ENCODE measurements around the gene PLA2G2A. TPM values are rescaled to one million over a fixed set of nuclear protein-coding genes. Genes with fewer than 3 reads are reported as not detected.
A peak's percentile ranks its signal among the peaks of the same experiment; 100 is the strongest.

Gene PLA2G2A
- total and polyA plus RNA-seq, 7 experiments from 2014 or later = not detected

GRCh38 chr1:19975423-19976193, 3.8 kb downstream of the PLA2G2A start:
- no peak for DNase-seq
- Histone ChIP-seq H3K4me1 (ENCODE audit: control insufficient read depth in 2 of 2, insufficient read depth in 2 of 2, low read length in 2 of 2) (no peaks in the 10 kb centered on the region), H3K36me3 (ENCODE audit: control insufficient read depth in 2 of 3, insufficient read depth in 3 of 3, low read length in 3 of 3) (no peaks in the 10 kb centered on the region), H3K27me3 (ENCODE audit: control insufficient read depth in 2 of 2, insufficient read depth in 2 of 2, low read length in 2 of 2) (no peaks in the 10 kb centered on the region), H3K4me3 (ENCODE audit: low read length) (no peak overlapping the region), H3K9me3 (ENCODE audit: control insufficient read depth in 2 of 3, low read length in 3 of 3) (no peaks in the 10 kb centered on the region), H3K27ac (ENCODE audit: low read depth, low read length) (no peak overlapping the region)
- intact Hi-C loops (cut with micrococcal nuclease) = loop anchor here in 1 of 2 donors (1.0 kb wide), 1 partner anchor 177 kb away; no protein-coding TSS in a partner anchor
- Mint-ChIP-seq H3K4me1 (peaks cover 0 to 2% (median 0%) of the 10 kb centered on the region in 7 donors), H3K27me3 (peaks cover 12 to 35% (median 24%) of the 10 kb centered on the region in 5 donors), H3K27ac (no peak overlapping the region), H3K4me3 (no peak overlapping the region), H3K36me3 (no peaks in the 10 kb centered on the region), H3K9me3 (peaks cover 0 to 1% (median 0%) of the 10 kb centered on the region in 11 donors)
- POLR2A ChIA-PET = no interaction called here
- CTCF ChIA-PET = interaction anchor here (0.9 kb wide), 1 partner anchor 232 kb away, joined by 3 read pairs; no protein-coding TSS in a partner anchor
- no peak for ATAC-seq

DNA sequence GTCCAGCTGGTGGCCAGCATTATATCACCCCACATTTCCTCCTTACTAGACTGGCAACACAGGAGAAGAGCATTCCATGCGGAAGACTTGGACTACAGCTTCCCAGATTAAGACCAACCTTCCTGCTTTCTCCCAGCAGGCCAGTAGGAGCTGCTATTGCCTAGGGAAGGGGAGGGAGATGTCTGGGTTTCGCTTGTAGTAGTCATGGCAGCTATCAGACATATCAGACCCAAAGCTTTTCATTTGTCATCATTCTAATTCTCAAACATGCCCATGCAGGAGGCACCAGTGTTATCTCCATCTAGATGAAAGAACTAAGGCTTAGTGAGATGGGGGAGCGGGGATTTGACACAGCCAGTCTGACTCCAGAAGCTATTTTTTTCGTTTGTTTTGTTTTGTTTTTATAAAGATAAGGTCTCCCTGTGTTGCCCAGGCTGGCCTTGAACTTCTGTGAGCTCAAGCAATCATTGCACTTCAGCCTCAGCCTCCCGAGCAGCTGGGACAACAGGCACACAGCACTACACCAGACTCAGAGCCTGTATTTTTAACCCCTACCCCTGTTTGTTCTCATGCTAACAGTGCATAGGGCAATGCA, 4.5 kb downstream of the PLA2G2A start:
- H3K36me3 Mint-ChIP-seq = no peaks in the 10 kb centered on the region

DNA sequence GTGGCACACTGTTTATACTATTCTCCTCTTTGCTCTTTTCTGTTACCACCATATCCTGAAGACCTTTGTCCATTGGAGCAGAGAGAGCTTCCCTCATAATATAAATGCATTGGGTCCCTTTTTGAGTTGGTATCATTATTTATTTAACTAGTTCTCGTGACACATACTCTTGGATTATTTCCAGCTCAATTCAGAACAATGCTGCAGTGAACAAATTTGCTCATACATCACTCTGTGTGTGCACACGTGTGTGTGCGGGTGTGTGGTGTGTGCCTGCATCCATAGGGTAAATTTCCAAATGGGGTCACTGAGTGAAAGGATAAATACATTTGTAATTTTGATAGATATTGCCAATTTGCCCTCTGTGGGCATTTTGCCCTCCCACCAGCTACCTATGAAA, 5.8 kb downstream of the PLA2G2A start:
- peaks cover 7 to 30% (median 22%) of the 10 kb centered on the region in 5 donors for H3K27me3 Mint-ChIP-seq

More for the DNA sequence above, 4.5 kb downstream of the PLA2G2A start:
- CTCF ChIA-PET = interaction anchor here (0.9 kb wide), 1 partner anchor 233 kb away, joined by 3 read pairs; no protein-coding TSS in a partner anchor
- Histone ChIP-seq H3K9me3 (ENCODE audit: control insufficient read depth in 2 of 3, low read length in 3 of 3) (no peaks in the 10 kb centered on the region), H3K27ac (ENCODE audit: low read depth, low read length) (no peak overlapping the region), H3K4me3 (ENCODE audit: low read length) (no peak overlapping the region), H3K36me3 (ENCODE audit: control insufficient read depth in 2 of 3, insufficient read depth in 3 of 3, low read length in 3 of 3) (no peaks in the 10 kb centered on the region), H3K27me3 (ENCODE audit: control insufficient read depth in 2 of 2, insufficient read depth in 2 of 2, low read length in 2 of 2) (no peaks in the 10 kb centered on the region), H3K4me1 (ENCODE audit: control insufficient read depth in 2 of 2, insufficient read depth in 2 of 2, low read length in 2 of 2) (no peaks in the 10 kb centered on the region)
- no peak overlapping the region for H3K4me3 Mint-ChIP-seq
- no peak overlapping the region for H3K27ac Mint-ChIP-seq
- peak in 4 of 9 donors; percentile 9 to 25 (median 16) for DNase-seq
- peaks cover 0 to 2% (median 0%) of the 10 kb centered on the region in 7 donors for H3K4me1 Mint-ChIP-seq
- POLR2A ChIA-PET = no interaction called here
- ATAC-seq = peak; percentile 47
- intact Hi-C loops (cut with micrococcal nuclease) = loop anchor here in 1 of 2 donors (1.0 kb wide), 2 partner anchors 177 to 220 kb away; no protein-coding TSS in a partner anchor
- peaks cover 0 to 1% (median 0%) of the 10 kb centered on the region in 11 donors for H3K9me3 Mint-ChIP-seq
- H3K27me3 Mint-ChIP-seq = peaks cover 12 to 35% (median 28%) of the 10 kb centered on the region in 5 donors

DNA sequence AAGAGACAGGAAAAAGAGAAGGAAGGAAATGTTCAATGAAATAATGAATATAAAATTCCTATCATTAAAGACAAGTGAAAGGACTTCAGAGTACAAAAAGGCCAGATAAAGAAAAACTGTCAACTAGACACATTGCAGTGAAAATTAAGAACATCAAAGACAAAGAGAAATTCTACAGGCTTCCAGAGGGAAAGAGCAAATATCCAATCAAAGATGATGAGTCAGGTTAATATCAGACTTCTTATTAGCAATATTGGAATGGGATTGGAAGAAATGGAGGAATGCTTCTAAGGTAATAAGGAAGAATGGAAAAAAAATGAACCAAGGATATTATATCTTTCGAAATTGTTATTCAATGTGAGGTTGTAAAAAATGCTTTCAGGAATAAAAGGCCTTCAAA, 7.8 kb downstream of the PLA2G2A start:
- H3K9me3 ChIP-seq (ENCODE audit: control insufficient read depth in 2 of 3, low read length in 3 of 3) = no peaks in the 10 kb centered on the region
- no peak for ATAC-seq
- no peaks in the 10 kb centered on the region for H3K4me1 ChIP-seq (ENCODE audit: control insufficient read depth in 2 of 2, insufficient read depth in 2 of 2, low read length in 2 of 2)
- Mint-ChIP-seq H3K27ac (no peak overlapping the region), H3K27me3 (peaks cover 12 to 32% (median 21%) of the 10 kb centered on the region in 5 donors), H3K36me3 (no peaks in the 10 kb centered on the region), H3K4me1 (peaks cover 0 to 2% (median 0%) of the 10 kb centered on the region in 7 donors), H3K9me3 (no peaks in the 10 kb centered on the region), H3K4me3 (no peak overlapping the region)
- no peaks in the 10 kb centered on the region for H3K36me3 ChIP-seq (ENCODE audit: control insufficient read depth in 2 of 3, insufficient read depth in 3 of 3, low read length in 3 of 3)
- CTCF ChIA-PET = no interaction called here
- no peaks in the 10 kb centered on the region for H3K27me3 ChIP-seq (ENCODE audit: control insufficient read depth in 2 of 2, insufficient read depth in 2 of 2, low read length in 2 of 2)
- H3K27ac ChIP-seq (ENCODE audit: low read depth, low read length) = no peak overlapping the region
- H3K4me3 ChIP-seq (ENCODE audit: low read length) = no peak overlapping the region
- POLR2A ChIA-PET = no interaction called here
- DNase-seq = no peak
- intact Hi-C loops (cut with micrococcal nuclease) = no loop called here

More for the DNA sequence above, 5.8 kb downstream of the PLA2G2A start:
- no peaks in the 10 kb centered on the region for H3K27me3 ChIP-seq (ENCODE audit: control insufficient read depth in 2 of 2, insufficient read depth in 2 of 2, low read length in 2 of 2)
- DNase-seq (no peak), ATAC-seq (no peak)
- no peaks in the 10 kb centered on the region for H3K9me3 ChIP-seq (ENCODE audit: control insufficient read depth in 2 of 3, low read length in 3 of 3)
- H3K4me3 Mint-ChIP-seq = no peak overlapping the region
- POLR2A ChIA-PET = no interaction called here
- H3K4me3 ChIP-seq (ENCODE audit: low read length) = no peak overlapping the region
- H3K4me1 Mint-ChIP-seq = peaks cover 0 to 2% (median 0%) of the 10 kb centered on the region in 7 donors
- no peaks in the 10 kb centered on the region for H3K36me3 ChIP-seq (ENCODE audit: control insufficient read depth in 2 of 3, insufficient read depth in 3 of 3, low read length in 3 of 3)
- H3K27ac Mint-ChIP-seq = no peak overlapping the region
- H3K9me3 Mint-ChIP-seq = no peaks in the 10 kb centered on the region
- CTCF ChIA-PET = no interaction called here
- intact Hi-C loops (cut with micrococcal nuclease) = loop anchor here in 1 of 2 donors (1.0 kb wide), 1 partner anchor 222 kb away; no protein-coding TSS in a partner anchor
- no peaks in the 10 kb centered on the region for H3K4me1 ChIP-seq (ENCODE audit: control insufficient read depth in 2 of 2, insufficient read depth in 2 of 2, low read length in 2 of 2)
- no peak overlapping the region for H3K27ac ChIP-seq (ENCODE audit: low read depth, low read length)
- H3K36me3 Mint-ChIP-seq = no peaks in the 10 kb centered on the region

DNA sequence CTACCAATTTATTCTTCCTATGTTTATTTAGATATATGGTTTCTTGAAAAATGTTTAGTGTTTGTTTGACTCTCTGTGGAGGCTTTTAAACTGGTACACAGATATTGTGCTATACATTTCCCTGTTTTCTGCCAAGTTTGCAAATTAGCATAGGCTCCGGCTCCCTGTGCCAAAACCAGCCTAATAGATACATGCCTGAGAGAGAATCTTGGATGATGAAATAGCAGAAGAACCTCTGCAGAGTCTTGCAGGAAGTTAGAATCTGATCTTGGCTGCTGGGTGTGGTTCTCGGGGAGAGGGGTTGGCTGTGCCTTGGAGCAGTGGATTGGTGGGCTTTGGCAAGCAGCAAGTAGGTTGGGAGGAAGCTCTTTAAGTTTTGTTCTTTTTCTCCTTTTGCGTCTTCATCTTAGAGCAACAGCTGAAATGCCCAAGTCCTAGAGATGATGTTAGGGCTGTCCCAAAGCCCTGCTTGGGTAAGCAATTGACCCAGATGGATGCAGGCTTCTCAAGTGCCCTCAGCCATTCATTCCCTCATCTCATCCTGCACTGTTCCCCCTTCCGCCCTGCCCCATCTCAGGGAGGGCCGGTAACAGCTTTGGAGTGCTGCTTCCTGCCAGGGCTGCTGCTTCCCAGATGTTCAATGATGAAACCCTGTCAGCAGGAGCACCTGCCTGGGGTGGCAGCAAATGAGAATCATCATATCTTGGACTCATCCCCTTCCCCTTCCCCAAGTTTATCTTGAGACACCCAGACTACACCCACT, 9.3 kb downstream of the PLA2G2A start:
- Histone ChIP-seq H3K4me3 (ENCODE audit: low read length) (no peak overlapping the region), H3K27me3 (ENCODE audit: control insufficient read depth in 2 of 2, insufficient read depth in 2 of 2, low read length in 2 of 2) (no peaks in the 10 kb centered on the region), H3K36me3 (ENCODE audit: control insufficient read depth in 2 of 3, insufficient read depth in 3 of 3, low read length in 3 of 3) (no peaks in the 10 kb centered on the region), H3K4me1 (ENCODE audit: control insufficient read depth in 2 of 2, insufficient read depth in 2 of 2, low read length in 2 of 2) (no peaks in the 10 kb centered on the region), H3K9me3 (ENCODE audit: control insufficient read depth in 2 of 3, low read length in 3 of 3) (no peaks in the 10 kb centered on the region), H3K27ac (ENCODE audit: low read depth, low read length) (no peak overlapping the region)
- ATAC-seq = no peak
- Mint-ChIP-seq H3K27me3 (peaks cover 12 to 34% (median 22%) of the 10 kb centered on the region in 5 donors), H3K4me3 (no peak overlapping the region), H3K9me3 (no peaks in the 10 kb centered on the region), H3K4me1 (peaks cover 0 to 2% (median 0%) of the 10 kb centered on the region in 7 donors), H3K27ac (no peak overlapping the region), H3K36me3 (no peaks in the 10 kb centered on the region)
- intact Hi-C loops (cut with micrococcal nuclease) = no loop called here
- no peak for DNase-seq
- ChIA-PET CTCF (no interaction called here), POLR2A (no interaction called here)

DNA sequence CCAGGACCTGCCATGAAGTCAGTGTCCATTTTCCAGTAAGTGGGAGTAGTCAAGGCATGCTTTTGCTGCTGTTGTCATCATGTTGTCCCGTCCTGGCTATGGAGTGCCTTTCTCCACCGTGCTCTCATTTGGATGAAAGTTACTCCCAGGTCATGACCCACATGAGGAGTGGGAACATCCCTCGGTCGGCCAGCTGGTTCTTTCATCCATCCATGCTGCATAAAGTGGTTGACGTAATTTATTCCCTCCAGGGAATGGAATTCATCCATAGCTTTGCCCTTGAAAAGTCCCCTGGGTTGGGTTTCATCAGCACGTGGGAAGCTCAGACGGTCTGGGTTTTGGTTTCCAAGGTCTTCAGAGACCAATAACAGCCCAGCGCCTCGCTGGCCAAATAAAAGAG, 11.6 kb downstream of the PLA2G2A start:
- DNase-seq (no peak), ATAC-seq (no peak)
- H3K27me3 Mint-ChIP-seq = peaks cover 21 to 45% (median 35%) of the 10 kb centered on the region in 5 donors
- H3K27me3 ChIP-seq (ENCODE audit: control insufficient read depth in 2 of 2, insufficient read depth in 2 of 2, low read length in 2 of 2) = no peaks in the 10 kb centered on the region
- intact Hi-C loops (cut with micrococcal nuclease) = no loop called here
- no peaks in the 10 kb centered on the region for H3K36me3 ChIP-seq (ENCODE audit: control insufficient read depth in 2 of 3, insufficient read depth in 3 of 3, low read length in 3 of 3)
- peaks cover 0 to 4% (median 0%) of the 10 kb centered on the region in 3 experiments for H3K9me3 ChIP-seq (ENCODE audit: control insufficient read depth in 2 of 3, low read length in 3 of 3)
- no peaks in the 10 kb centered on the region for H3K36me3 Mint-ChIP-seq
- H3K4me3 Mint-ChIP-seq = no peak overlapping the region
- ChIA-PET POLR2A (no interaction called here), CTCF (interaction anchor here (0.6 kb wide), 1 partner anchor 120 kb away, joined by 3 read pairs; no protein-coding TSS in a partner anchor)
- no peak overlapping the region for H3K4me3 ChIP-seq (ENCODE audit: low read length)
- no peak overlapping the region for H3K27ac Mint-ChIP-seq
- H3K4me1 ChIP-seq (ENCODE audit: control insufficient read depth in 2 of 2, insufficient read depth in 2 of 2, low read length in 2 of 2) = no peaks in the 10 kb centered on the region
- H3K27ac ChIP-seq (ENCODE audit: low read depth, low read length) = no peak overlapping the region
- H3K4me1 Mint-ChIP-seq = no peaks in the 10 kb centered on the region
- H3K9me3 Mint-ChIP-seq = peaks cover 0 to 14% (median 4%) of the 10 kb centered on the region in 11 donors
